GM12892 (cell line): ENCODE results near the gene PLPP1.

Source experiments
- POLR2A ChIP-seq: IDR thresholded peaks from 2 replicates; pipeline ENCODE4 v1.6.1; 2011; ENCODE audit warnings: low read depth, low read length, control low read depth
- POLR2AphosphoS5 ChIP-seq: IDR thresholded peaks from 2 replicates; pipeline ENCODE4 v1.6.1; 2011; ENCODE audit warnings: low read depth, low read length, control low read depth
- TAF1 ChIP-seq: IDR thresholded peaks from 2 replicates; pipeline ENCODE4 v1.6.1; 2011; ENCODE audit warnings: low read depth, mild to moderate bottlenecking, control low read depth, low read length, borderline replicate concordance

- TF ChIP-seq POLR2A: no peak
- TF ChIP-seq TAF1: no peak
- no peak for TF ChIP-seq POLR2AphosphoS5
Observed at GRCh38 chr5:55483885-55484284, 50.9 kb downstream of the PLPP1 start.
